ENCODE results near the gene TLX2.
"Not testable (repeated sequence)": the region's sequence is repeated elsewhere in the genome, so short reads cannot be mapped to it uniquely, and the experiment has no call there.

TLX2 gene

DNA sequence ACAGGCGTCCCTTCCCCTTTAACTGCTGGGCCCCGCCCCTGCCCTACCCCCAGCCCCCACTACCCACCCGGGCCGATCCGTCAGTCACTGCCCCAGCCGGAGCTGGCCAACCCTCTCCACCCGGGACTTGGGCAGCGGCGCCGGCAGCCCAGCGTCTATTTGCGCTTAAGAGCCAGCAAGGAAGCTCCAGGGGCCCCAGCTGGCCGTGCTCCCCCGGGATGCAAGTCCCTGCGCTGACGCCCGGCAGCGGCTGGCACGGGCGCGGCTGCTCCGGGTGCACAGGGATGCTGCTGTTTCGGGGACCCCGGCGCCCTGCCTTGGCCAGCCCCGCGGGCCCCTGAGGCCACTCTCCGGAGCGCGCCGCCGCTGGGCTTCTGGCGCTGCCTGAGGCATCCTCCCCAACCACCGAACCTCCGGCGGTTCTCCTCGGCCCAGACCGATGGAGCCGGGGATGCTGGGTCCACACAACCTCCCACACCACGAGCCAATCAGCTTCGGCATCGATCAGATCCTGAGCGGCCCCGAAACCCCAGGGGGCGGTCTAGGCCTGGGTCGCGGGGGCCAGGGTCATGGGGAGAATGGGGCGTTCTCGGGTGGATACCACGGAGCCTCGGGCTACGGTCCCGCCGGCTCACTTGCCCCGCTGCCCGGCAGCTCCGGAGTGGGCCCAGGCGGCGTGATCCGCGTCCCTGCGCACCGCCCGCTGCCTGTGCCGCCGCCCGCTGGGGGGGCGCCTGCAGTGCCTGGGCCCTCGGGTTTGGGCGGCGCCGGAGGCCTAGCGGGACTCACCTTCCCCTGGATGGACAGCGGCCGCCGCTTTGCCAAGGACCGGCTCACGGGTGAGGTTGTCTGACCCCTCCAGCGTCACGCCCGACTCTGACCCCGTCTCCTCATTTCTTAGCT, at the start of gene TLX2:
Gene TLX2, plus strand, starts transcription at position 83 of the 903 bp plus-strand sequence. Its CDS starts 357 bp downstream, at position 440.
- TF ChIP-seq, protein P1, sequence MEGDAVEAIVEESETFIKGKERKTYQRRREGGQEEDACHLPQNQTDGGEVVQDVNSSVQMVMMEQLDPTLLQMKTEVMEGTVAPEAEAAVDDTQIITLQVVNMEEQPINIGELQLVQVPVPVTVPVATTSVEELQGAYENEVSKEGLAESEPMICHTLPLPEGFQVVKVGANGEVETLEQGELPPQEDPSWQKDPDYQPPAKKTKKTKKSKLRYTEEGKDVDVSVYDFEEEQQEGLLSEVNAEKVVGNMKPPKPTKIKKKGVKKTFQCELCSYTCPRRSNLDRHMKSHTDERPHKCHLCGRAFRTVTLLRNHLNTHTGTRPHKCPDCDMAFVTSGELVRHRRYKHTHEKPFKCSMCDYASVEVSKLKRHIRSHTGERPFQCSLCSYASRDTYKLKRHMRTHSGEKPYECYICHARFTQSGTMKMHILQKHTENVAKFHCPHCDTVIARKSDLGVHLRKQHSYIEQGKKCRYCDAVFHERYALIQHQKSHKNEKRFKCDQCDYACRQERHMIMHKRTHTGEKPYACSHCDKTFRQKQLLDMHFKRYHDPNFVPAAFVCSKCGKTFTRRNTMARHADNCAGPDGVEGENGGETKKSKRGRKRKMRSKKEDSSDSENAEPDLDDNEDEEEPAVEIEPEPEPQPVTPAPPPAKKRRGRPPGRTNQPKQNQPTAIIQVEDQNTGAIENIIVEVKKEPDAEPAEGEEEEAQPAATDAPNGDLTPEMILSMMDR (IDR thresholded peaks at IDR 0.05; ENCODE audit: low read depth, low read length, missing control alignments) = no peak
- no peak within 1 kb of the TSS for H3K4me3 ChIP-seq (replicated peaks; ENCODE audit: low read depth, low read length)
- no peak for DNase-seq (ENCODE audit: extremely low read depth, low read depth)

DNA sequence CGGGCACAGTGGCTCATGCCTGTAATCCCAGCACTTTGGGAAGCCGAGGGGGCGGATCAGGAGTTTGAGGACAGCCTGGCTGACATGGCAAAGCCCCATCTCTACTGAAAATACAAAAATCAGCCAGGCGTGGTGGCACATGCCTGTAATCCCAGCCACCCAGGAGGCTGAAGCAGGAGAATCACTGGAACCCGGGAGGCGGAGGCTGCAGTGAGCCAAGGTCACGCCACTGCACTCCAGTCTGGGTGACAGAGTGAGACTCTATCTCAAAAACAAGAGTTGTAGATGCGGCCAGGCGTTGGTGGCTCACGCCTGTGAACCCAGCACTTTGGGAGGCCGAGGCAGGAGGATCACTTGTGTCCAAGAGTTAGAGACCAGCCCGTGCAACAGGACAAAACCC, 43.5 kb upstream of the TLX2 start:
- H3K4me3 ChIP-seq (replicated peaks; ENCODE audit: low read depth, low read length); DNase-seq (ENCODE audit: extremely low read depth, low read depth): not testable (repeated sequence)

DNA sequence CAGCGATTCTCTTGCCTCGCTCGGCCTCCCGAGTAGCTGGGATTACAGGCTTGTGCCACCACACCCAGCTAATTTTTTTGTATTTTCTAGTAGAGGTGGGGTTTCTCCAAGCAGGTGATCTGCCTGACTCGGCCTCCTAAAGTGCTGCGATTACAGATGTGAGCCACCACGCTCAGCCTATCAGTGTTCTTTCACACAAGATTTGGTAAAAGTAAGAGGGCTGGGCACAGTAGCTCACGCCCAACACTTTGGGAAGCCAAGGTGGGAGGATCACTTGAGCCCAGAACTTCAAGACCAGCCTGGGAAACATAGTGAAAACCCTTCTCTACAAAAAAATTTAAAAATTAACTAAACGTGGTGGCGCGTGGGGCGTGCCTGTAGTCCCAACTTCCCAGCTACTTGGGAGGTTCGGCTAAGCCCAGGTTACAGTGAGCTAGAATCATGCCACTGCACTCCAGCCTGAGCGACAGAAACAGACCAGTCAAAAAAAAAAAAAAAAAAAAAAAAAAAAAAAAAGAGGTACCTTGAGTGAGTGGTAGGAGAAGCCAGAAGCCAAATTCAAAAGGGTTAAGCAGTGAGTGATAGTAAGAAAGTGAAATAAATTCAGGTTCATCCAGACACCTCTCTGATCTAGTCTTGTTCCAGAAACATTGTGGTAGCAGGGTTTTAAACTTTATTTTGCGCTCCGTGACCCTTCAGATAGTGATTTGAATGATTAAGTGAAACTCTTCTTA, 42.8 kb upstream of the TLX2 start:
- peak overlapping the region; percentile 63 for H3K4me3 ChIP-seq (replicated peaks; ENCODE audit: low read depth, low read length)
- no peak for DNase-seq (ENCODE audit: extremely low read depth, low read depth)
- TF ChIP-seq, protein P1 (IDR thresholded peaks at IDR 0.05; ENCODE audit: low read depth, low read length, missing control alignments) = no peak

DNA sequence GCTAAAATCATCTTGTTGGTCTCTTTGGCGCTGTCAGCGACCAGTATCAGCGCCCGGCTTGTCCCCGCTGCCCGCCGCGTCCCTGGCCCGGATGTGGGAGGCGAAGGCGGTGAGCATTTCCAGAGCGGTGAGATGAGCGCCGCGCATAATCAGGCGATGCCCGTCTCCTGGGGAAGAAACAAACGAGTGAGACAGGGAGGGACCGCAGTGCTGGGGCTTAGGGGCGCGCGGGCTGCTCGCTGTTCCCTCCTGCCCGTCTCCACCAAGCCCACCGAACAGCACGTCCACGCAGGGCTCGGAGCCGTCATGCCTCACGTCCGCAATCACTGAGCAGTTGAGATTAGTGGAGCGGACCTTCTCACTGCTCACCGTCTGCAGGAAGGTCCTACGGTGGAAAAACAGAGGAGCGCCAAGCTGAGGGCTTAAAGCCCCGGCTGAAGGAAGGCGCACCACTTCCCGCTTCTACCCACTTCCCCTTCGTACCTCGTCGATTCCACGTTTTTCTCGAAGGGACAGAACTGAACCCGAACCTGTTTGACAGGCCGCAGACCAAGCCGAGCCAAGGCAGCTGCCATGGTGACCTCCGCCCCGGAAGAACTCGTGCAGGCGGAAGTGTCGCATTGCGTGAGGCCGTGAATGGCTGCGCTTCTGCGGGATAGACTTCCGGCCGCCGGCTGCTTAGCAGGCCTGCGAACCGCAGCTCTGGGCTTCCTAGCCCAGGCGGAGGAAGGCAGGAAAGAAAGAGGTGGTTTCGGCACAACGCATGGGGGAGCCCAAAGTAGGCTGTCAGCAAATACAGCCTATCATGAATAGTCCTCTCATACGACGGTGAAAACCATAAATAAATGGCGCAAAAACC, 41.9 kb upstream of the TLX2 start, which contains the start of gene MRPL53:
Gene MRPL53, minus strand, starts transcription at position 595 of the 859 bp plus-strand sequence. Its CDS starts 20 bp downstream, at position 575.
- peak; percentile 84 for DNase-seq (ENCODE audit: extremely low read depth, low read depth)
- H3K4me3 ChIP-seq (replicated peaks; ENCODE audit: low read depth, low read length) = peak within 1 kb of the TSS; percentile 63
- TF ChIP-seq, protein P1 (IDR thresholded peaks at IDR 0.05; ENCODE audit: low read depth, low read length, missing control alignments) = no peak

DNA sequence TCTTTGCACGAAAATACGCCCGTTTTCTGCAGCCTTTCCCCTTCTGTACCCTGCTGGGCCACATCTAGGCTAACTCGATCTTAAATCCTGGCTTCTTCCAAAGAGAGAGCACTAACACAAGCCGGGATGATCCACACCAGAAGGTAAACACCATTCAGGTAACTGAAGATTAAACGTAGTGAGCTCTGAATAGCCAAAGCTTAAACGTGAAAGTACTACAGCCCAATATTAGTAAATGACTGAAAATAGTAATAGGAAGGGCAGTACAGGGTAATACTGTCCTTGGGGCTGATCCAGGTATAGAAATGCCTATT, 41.3 kb upstream of the TLX2 start:
- no peak for DNase-seq (ENCODE audit: extremely low read depth, low read depth)
- TF ChIP-seq, protein P1 (IDR thresholded peaks at IDR 0.05; ENCODE audit: low read depth, low read length, missing control alignments) = no peak

DNA sequence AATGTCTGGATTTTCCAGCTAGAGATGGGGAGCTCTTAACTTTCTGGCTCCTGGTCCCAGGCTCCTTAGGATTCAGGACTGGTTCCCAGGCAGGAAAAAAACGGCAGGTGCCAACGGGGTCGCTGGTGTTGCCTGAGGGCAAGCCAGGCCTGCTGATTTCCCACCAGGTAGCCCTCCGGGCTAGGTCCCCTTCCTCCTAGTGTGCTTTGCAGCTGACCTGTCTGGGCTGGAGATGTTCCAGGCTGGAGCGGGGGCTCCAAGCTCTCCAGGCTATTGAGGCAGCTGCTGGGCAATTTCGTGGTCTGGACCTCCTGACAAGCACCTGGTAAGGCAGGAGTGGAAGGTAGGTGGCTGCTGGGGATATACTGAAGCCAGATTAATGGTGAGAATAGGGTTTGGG, 39.8 kb upstream of the TLX2 start:
- H3K4me3 ChIP-seq (replicated peaks; ENCODE audit: low read depth, low read length) = no peak overlapping the region
- TF ChIP-seq, protein P1 (IDR thresholded peaks at IDR 0.05; ENCODE audit: low read depth, low read length, missing control alignments) = no peak
- DNase-seq (ENCODE audit: extremely low read depth, low read depth) = no peak

More for the DNA sequence above, 41.3 kb upstream of the TLX2 start:
- H3K4me3 ChIP-seq (replicated peaks; ENCODE audit: low read depth, low read length) = peak overlapping the region; percentile 63
